Astrocyte of the cerebellum (primary cell): Measurements from ENCODE around the gene BID.

Source experiments
- DNase-seq: peaks from one replicate; pipeline ENCODE4 v3.0.0-alpha.2; 2011; ENCODE audit warnings: low read depth
- H3K4me3 ChIP-seq: 2 replicates; pipeline ENCODE4 v1.5.1; 2011; ENCODE audit warnings: mild to moderate bottlenecking, low read depth, low read length, moderate library complexity
- CTCF ChIP-seq: IDR thresholded peaks from 2 replicates; pipeline ENCODE4 v1.5.1; 2012; ENCODE audit warnings: low read length, low read depth, moderate library complexity, mild to moderate bottlenecking; ENCODE audit errors: missing control alignments
- in situ Hi-C: cut with HindIII; loops from 2 replicates; pipeline ENCODE4 v1.10.0; 2017; ENCODE audit warnings: low sequenced_read_pairs

BID gene

GRCh38 chr22:17719911-17720310 is 54.4 kb downstream of the BID start:
- in situ Hi-C loops = loop anchor here (5.0 kb wide), 1 partner anchor 43 kb away; no protein-coding TSS in a partner anchor
- H3K4me3 ChIP-seq = no peak overlapping the region
- no peak for TF ChIP-seq CTCF
- DNase-seq = no peak

- in situ Hi-C loops = no loop called here
- no peak for DNase-seq
- H3K4me3 ChIP-seq = no peak overlapping the region
- TF ChIP-seq CTCF = no peak
Measured at GRCh38 chr22:17717708-17718107, 56.6 kb downstream of the BID start.

GRCh38 chr22:17716529-17716928 is 57.7 kb downstream of the BID start:
- TF ChIP-seq CTCF = no peak
- DNase-seq = no peak
- in situ Hi-C loops = no loop called here

GRCh38 chr22:17712441-17712840 is 61.8 kb downstream of the BID start:
- TF ChIP-seq CTCF = no peak
- in situ Hi-C loops = no loop called here
- no peak for DNase-seq
- no peak overlapping the region for H3K4me3 ChIP-seq

More at GRCh38 chr22:17716529-17716928, 57.7 kb downstream of the BID start:
- no peak overlapping the region for H3K4me3 ChIP-seq

GRCh38 chr22:17710023-17710422 is 64.2 kb downstream of the BID start:
- DNase-seq = no peak
- in situ Hi-C loops = no loop called here
- no peak overlapping the region for H3K4me3 ChIP-seq
- TF ChIP-seq CTCF = no peak

- TF ChIP-seq CTCF = no peak
- in situ Hi-C loops = no loop called here
- H3K4me3 ChIP-seq = peak overlapping the region; percentile 32
- no peak for DNase-seq
Measured at GRCh38 chr22:17707526-17707925, 66.7 kb downstream of the BID start.

- peak overlapping the region; percentile 32 for H3K4me3 ChIP-seq
- in situ Hi-C loops = no loop called here
- no peak for TF ChIP-seq CTCF
- no peak for DNase-seq
Measured at GRCh38 chr22:17706947-17707346, 67.3 kb downstream of the BID start.
